Stimulated activated naive CD4-positive, alpha-beta T cell (primary cell): Measurements from ENCODE around the gene TFCP2L1.
"Not testable (repeated sequence)": the region's sequence is repeated elsewhere in the genome, so short reads cannot be mapped to it uniquely, and the experiment has no call there.

Experiments used
- DNase-seq, 6 experiments: peaks; one replicate each; lab custom pipeline; 2025; lab: John Stamatoyannopoulos, UW

TFCP2L1 gene

GRCh38 chr2:121295911-121296650 lies 11.1 kb upstream of the TFCP2L1 start:
- DNase-seq: no peak

GRCh38 chr2:121294881-121295840 lies 10.2 kb upstream of the TFCP2L1 start:
- no peak for DNase-seq

- no peak for DNase-seq
Measured at GRCh38 chr2:121293450-121294325, 8.7 kb upstream of the TFCP2L1 start.

DNA sequence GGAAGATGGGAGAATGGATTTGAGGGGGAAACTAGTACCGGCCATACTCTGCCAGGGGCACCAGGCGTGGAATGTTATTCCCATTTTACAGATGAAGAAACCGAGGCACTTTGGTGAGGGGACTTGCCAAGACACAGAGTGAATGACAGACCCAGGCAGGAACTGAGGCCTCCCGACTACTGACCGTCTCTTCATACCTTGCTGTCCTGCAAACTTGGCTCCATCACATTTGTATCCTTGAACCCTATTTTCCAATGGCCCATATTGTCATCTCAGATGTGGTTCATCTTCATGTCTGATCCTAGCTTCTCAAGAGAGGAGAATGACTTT lies 6.2 kb upstream of the TFCP2L1 start:
- no peak for DNase-seq

DNA sequence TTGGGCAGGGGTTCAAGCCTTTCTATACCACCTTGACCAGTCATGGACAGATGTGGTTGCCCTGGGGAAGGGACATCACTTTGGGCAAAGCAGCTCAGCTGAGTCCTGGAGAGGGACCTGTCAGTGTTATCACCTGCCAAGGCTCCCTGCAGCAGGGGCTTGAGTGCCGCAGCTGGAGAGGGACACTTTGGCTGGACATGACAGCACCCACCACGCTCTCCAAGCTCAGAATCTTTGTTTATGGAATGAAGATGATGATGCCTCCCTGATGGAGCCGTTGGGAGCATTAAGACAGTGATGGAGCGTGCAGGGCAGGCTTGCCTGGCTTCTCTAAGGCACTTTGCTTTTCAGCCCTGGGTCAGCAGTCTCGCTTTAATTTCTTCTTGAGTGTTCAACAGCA lies 4.3 kb upstream of the TFCP2L1 start:
- DNase-seq: no peak

DNA sequence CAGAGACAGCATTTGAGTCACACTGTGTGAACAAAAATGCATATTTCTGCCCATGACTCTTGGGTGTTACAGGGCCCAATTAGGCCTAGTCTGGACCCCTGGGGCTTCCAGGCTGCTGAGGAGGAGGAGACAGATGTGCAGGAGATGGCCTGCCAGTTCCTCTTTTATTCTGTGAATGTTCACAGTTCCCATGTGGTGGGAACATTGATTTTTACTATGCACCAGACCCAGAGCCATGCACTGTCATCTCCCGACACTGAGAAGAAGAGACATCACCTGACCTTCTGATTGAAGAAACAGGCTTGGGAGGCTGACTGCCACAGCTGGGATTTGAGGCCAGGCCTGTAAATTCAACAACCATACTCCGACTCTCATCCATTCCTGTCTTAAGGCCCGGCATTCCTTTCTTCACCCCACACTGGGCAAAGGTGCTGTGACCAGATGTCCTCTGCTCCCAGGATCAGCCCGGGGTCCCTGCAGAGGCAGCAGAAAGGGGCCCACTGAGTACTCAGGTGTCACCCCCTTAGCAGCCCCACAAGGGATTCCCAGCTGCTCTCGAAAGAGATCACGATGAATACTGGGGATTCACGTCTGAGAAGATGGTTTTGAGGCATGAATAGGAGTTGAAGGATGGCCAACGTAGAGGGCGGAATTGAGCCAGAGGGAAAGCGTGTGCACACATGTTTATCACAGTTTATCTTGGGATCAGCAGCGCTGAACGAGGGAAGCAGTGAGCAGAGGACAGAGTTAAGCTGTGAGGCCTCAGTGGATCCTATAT lies 3.6 kb upstream of the TFCP2L1 start:
- no peak for DNase-seq

DNA sequence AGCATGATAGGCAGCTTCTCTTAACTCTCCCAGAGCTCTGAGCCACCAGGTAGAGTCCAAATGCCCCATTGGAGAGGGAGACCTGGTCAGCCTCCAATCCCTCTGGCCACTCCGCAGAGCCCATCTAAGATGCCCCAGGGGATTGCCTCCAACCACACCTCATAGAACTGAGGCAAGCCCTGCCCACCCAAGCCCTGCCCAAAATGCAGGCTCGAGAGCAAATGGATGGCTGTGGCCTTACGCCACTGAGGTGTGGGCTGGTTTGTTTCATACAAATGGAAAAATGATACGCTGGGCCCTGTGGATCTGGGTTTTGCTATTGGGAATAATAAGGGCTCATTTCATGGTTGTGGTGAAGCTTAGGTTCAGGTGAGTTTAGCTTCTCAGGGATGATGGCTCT lies 3.0 kb upstream of the TFCP2L1 start:
- DNase-seq: no peak

DNA sequence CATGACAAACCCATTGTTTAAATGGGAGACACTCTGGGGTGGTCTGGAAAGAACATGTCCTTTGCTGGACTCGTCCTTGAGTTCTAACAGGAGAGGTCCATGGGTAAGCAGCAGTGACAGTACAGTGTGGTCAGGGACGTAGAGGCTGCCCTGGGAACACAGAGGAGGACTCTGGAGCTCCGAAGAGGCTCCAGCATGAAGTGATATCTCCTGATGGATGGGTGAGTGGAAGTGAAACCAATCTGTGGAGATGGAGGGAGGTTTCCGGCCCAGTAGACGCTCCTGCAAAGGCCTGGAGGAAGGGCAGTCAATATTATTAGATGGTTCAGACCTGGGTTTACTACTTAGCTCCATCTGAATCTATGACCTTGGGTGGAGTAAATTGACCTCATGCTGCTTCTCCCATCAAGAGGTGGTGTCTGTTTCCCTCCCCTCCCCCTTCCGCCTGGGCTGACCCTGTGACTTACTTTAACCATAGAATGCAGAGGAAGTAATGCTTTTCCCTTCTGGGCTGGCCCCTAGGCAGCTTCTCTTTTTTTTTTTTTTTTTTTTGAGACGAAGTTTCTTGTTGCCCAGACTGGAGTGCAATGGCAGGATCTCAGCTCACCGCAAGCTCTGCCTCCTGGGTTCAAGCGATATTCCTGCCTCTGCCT lies 2.3 kb upstream of the TFCP2L1 start:
- no peak for DNase-seq

- no peak for DNase-seq
Measured at GRCh38 chr2:121286506-121286905, 1.5 kb upstream of the TFCP2L1 start.

GRCh38 chr2:121285926-121286325 lies 924 bp upstream of the TFCP2L1 start:
- DNase-seq: no peak

- DNase-seq: no peak
Measured at GRCh38 chr2:121283670-121284462, 1.1 kb downstream of the TFCP2L1 start.

- DNase-seq: no peak
Measured at GRCh38 chr2:121282800-121283385, 2.1 kb downstream of the TFCP2L1 start.

- DNase-seq: no peak
Measured at GRCh38 chr2:121281694-121282093, 3.3 kb downstream of the TFCP2L1 start.

DNA sequence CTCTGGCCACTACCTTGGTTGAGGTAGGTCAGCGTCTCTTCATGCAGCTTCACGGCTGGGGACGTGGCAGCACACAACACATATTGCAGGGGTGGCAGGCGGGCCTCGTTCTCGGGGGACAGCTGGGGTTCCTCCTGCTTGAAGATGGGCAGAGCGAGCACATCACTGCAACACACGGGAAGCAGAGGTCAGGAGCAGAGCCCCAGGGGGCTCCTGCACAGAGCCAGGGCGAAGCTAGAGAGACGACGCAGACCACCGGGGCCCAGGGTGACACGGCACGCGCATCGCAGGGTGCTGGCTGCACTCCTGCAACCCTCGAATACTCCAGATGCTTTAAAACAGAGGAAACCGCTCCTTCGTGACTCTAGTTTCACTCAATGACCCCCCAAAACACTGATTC lies 3.9 kb downstream of the TFCP2L1 start:
- DNase-seq: no peak

DNA sequence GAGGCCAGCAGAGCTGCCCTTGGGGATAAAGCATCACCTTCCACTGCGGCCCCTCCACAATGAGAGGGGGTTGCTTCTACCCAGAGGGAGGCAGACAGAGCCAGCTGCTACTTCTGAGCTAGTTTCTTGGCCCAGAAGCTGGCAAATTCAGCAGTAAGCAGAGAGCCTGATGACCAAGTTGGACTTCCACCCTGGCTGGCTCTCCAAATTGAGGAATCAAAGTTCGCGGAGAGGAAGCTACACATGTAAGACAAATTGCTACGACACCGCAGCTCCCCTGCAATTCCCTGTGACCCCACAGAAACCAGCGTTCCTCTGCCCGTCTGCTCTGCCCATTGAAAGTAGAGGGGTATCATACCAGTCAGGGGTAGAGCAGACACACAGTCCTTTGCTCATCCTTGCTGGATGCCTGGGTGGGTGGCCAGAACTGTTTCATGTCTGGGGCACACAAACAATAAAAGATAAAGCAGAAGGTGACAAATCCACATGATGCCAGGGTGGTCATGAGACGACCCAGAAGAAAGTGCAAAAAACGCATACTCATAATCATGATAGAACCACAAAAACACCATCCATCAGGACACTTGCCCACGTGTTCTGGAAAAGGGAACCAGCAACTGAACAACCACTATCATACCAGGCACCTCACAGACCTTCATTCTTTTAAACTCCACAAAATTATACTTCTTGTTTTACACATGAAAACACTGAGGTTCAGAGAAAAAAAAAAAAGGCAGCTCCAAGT lies 5.4 kb downstream of the TFCP2L1 start:
- DNase-seq: no peak

GRCh38 chr2:121276341-121276740 lies 8.7 kb downstream of the TFCP2L1 start:
- no peak for DNase-seq

GRCh38 chr2:121273116-121273515 lies 11.9 kb downstream of the TFCP2L1 start:
- DNase-seq: no peak

- DNase-seq: no peak
Measured at GRCh38 chr2:121272596-121272995, 12.4 kb downstream of the TFCP2L1 start.

GRCh38 chr2:121269436-121269835 lies 15.6 kb downstream of the TFCP2L1 start:
- DNase-seq: not testable (repeated sequence)
